H1 (cell line): ENCODE results near the gene MARK4. TPM values are rescaled to one million over a fixed set of nuclear protein-coding genes. Genes with fewer than 3 reads are reported as not detected.

Experiments
- CTCF ChIA-PET: fragments of 300-600 bp; sonication (Branson Sonifier 250); formaldehyde crosslinking; loops from one replicate; lab custom pipeline; 2021; ENCODE audit not compliant: partially characterized antibody; lab: Charles Lee
- POLR2A ChIA-PET: fragments of 300-600 bp; sonication (Branson Sonifier 250); formaldehyde crosslinking; loops from one replicate; lab custom pipeline; 2021; ENCODE audit warnings: inconsistent platforms; ENCODE audit not compliant: partially characterized antibody; lab: Charles Lee
- DNase-seq, 2 experiments: peaks; one replicate each; pipeline versions ENCODE4 v3.0.0 to v3.0.0-alpha.2; 2010 to 2022; ENCODE audit warnings: low spot score in 2 of 2, low read depth in 1 of 2, mixed read lengths in 1 of 2
- FAIRE-seq: peaks from 2 replicates; lab custom pipeline; 2011; peaks lifted over from hg19 to GRCh38; lab: Jason Lieb, UNC
- H2AFZ ChIP-seq: 2 replicates; pipeline ENCODE4 v1.8.1; 2012; ENCODE audit warnings: low read length, inconsistent platforms
- H2AK5ac ChIP-seq: 2 replicates; pipeline ENCODE4 v1.6.1; 2013; ENCODE audit warnings: low read depth, low read length
- H2BK120ac ChIP-seq: replicated peaks from 2 replicates; pipeline ENCODE3; 2013; ENCODE audit warnings: low read depth, low read length, inconsistent platforms
- H2BK12ac ChIP-seq: 2 replicates; pipeline ENCODE4 v1.6.1; 2013; ENCODE audit warnings: low read depth, low read length
- H2BK15ac ChIP-seq: 2 replicates; pipeline ENCODE4 v1.6.1; 2013; ENCODE audit warnings: low read length
- H2BK20ac ChIP-seq: 2 replicates; pipeline ENCODE4 v1.6.1; 2013; ENCODE audit warnings: low read length
- H2BK5ac ChIP-seq: 2 replicates; pipeline ENCODE4 v1.6.1; 2013; ENCODE audit warnings: low read depth, low read length
- H3K14ac ChIP-seq: 2 replicates; pipeline ENCODE4 v1.6.1; 2013; ENCODE audit warnings: inconsistent platforms; ENCODE audit not compliant: insufficient read length
- H3K18ac ChIP-seq: 2 replicates; pipeline ENCODE4 v1.6.1; 2013; ENCODE audit warnings: low read length; ENCODE audit errors: extremely low read depth
- H3K23ac ChIP-seq: 2 replicates; pipeline ENCODE4 v1.6.1; 2013; ENCODE audit warnings: inconsistent platforms; ENCODE audit not compliant: insufficient read length
- H3K23me2 ChIP-seq: 2 replicates; pipeline ENCODE4 v1.6.1; 2013; ENCODE audit warnings: low read depth, low read length
- H3K27ac ChIP-seq: 2 replicates; pipeline ENCODE4 v1.6.1; 2011; ENCODE audit warnings: low read depth, low read length, inconsistent platforms
- H3K27me3 ChIP-seq, 4 experiments: replicated peaks in 1 of 4; 1 replicate in 1 of 4; 2 replicates in 3 of 4; pipeline versions ENCODE4 v1.6.1 to v1.8.1; 2011 to 2013; ENCODE audit warnings: low read length in 3 of 4, mild to moderate bottlenecking in 3 of 4, inconsistent platforms in 2 of 4, mixed read lengths in 2 of 4, moderate library complexity in 1 of 4; ENCODE audit not compliant: control insufficient read depth in 3 of 4, insufficient read depth in 3 of 4; ENCODE audit errors: extremely low read depth in 1 of 4
- H3K36me3 ChIP-seq, 4 experiments: 2 replicates each; pipeline versions ENCODE4 v1.6.1 to v1.8.1; 2011 to 2013; ENCODE audit warnings: mild to moderate bottlenecking in 4 of 4, low read length in 3 of 4, moderate library complexity in 2 of 4, control low read depth in 1 of 4, inconsistent platforms in 1 of 4; ENCODE audit not compliant: insufficient read depth in 4 of 4, control insufficient read depth in 2 of 4
- H3K4ac ChIP-seq: replicated peaks from 2 replicates; pipeline ENCODE3; 2013; ENCODE audit warnings: low read length, low read depth, mixed read lengths, inconsistent platforms; ENCODE audit not compliant: insufficient read length
- H3K4me1 ChIP-seq, 4 experiments: replicated peaks in 1 of 4; 1 replicate in 1 of 4; 2 replicates in 3 of 4; pipeline versions ENCODE4 v1.6.1 to v1.8.1; 2011 to 2013; ENCODE audit warnings: low read length in 3 of 4, inconsistent platforms in 2 of 4, mixed read lengths in 1 of 4; ENCODE audit not compliant: insufficient read depth in 4 of 4, control insufficient read depth in 3 of 4
- H3K4me2 ChIP-seq, 2 experiments: 2 replicates each; pipeline versions ENCODE4 v1.6.1 to v1.8.1; 2011 to 2013; ENCODE audit warnings: low read depth in 2 of 2, low read length in 2 of 2, control low read depth in 1 of 2, inconsistent platforms in 1 of 2, mild to moderate bottlenecking in 1 of 2; ENCODE audit not compliant: insufficient read depth in 1 of 2
- H3K4me3 ChIP-seq, 4 experiments: fragments of 200-600, 300-600 bp in 1 of 4; sonication (generic), shearing (Covaris generic), sonication (Bioruptor Twin) in 1 of 4; 2 replicates each; pipeline versions ENCODE4 v1.5.1 to v1.8.1; 2011 to 2016; ENCODE audit warnings: low read length in 4 of 4, low read depth in 3 of 4, control low read depth in 2 of 4, inconsistent platforms in 2 of 4, mild to moderate bottlenecking in 2 of 4, mixed read lengths in 1 of 4, moderate library complexity in 1 of 4; ENCODE audit not compliant: insufficient read depth in 2 of 4; ENCODE audit errors: extremely low read depth in 1 of 4
- H3K56ac ChIP-seq: replicated peaks from 2 replicates; pipeline ENCODE3; 2013; ENCODE audit warnings: low read depth, mild to moderate bottlenecking, mixed read lengths, low read length, inconsistent platforms; ENCODE audit not compliant: insufficient read length
- H3K79me1 ChIP-seq: 2 replicates; pipeline ENCODE4 v1.6.1; 2013; ENCODE audit warnings: low read depth, low read length, control low read depth
- H3K79me2 ChIP-seq, 2 experiments: 2 replicates each; pipeline versions ENCODE4 v1.6.1 to v1.8.1; 2012 to 2013; ENCODE audit warnings: low read length in 2 of 2, mild to moderate bottlenecking in 2 of 2, inconsistent platforms in 1 of 2; ENCODE audit not compliant: insufficient read depth in 2 of 2, control insufficient read depth in 1 of 2
- H3K9ac ChIP-seq, 4 experiments: replicated peaks in 1 of 4; 1 replicate in 1 of 4; 2 replicates in 3 of 4; pipeline versions ENCODE4 v1.6.1 to v1.8.1; 2011 to 2013; ENCODE audit warnings: low read depth in 3 of 4, low read length in 3 of 4, control low read depth in 2 of 4, mild to moderate bottlenecking in 2 of 4, moderate library complexity in 2 of 4, inconsistent platforms in 1 of 4; ENCODE audit errors: extremely low read depth in 1 of 4
- H3K9me3 ChIP-seq, 2 experiments: 2 replicates each; pipeline versions ENCODE4 v1.6.1 to v1.8.1; 2012 to 2013; ENCODE audit warnings: mild to moderate bottlenecking in 2 of 2, moderate library complexity in 2 of 2, control low read depth in 1 of 2, inconsistent platforms in 1 of 2, low read depth in 1 of 2, low read length in 1 of 2, mixed read lengths in 1 of 2; ENCODE audit not compliant: insufficient read depth in 2 of 2
- H4K20me1 ChIP-seq, 2 experiments: replicated peaks in 1 of 2; 2 replicates each; pipeline versions ENCODE3 to v1.8.1; 2011 to 2013; ENCODE audit warnings: inconsistent platforms in 2 of 2, low read length in 2 of 2, mild to moderate bottlenecking in 1 of 2; ENCODE audit not compliant: insufficient read depth in 2 of 2, control insufficient read depth in 1 of 2
- H4K5ac ChIP-seq: 2 replicates; pipeline ENCODE4 v1.6.1; 2013; ENCODE audit warnings: low read length, low read depth, mixed read lengths, inconsistent platforms; ENCODE audit not compliant: insufficient read length
- H4K8ac ChIP-seq: 2 replicates; pipeline ENCODE4 v1.8.0; 2013; ENCODE audit warnings: mild to moderate bottlenecking, moderate library complexity, low read length, inconsistent platforms; ENCODE audit not compliant: insufficient read depth; ENCODE audit errors: extremely low read depth
- H4K91ac ChIP-seq: replicated peaks from 2 replicates; pipeline ENCODE3; 2013; ENCODE audit warnings: low read length, mixed read lengths, inconsistent platforms; ENCODE audit not compliant: insufficient read length
- BCL11A ChIP-seq, 2 experiments: IDR thresholded peaks; one replicate each; pipeline ENCODE4 v1.6.1; 2011; ENCODE audit warnings: low read depth in 2 of 2, low read length in 2 of 2, mild to moderate bottlenecking in 2 of 2
- CBX8 ChIP-seq: fragments of 300-800, 300-1000 bp; sonication (generic); IDR thresholded peaks from 2 replicates; pipeline ENCODE4 v1.7.1; 2016; ENCODE audit warnings: low read depth, low read length, borderline replicate concordance
- CHD2 ChIP-seq: IDR thresholded peaks from 2 replicates; pipeline ENCODE4 v1.6.1; 2012; ENCODE audit warnings: low read length, improper control_type of control experiment
- CREB1 ChIP-seq: IDR thresholded peaks from 2 replicates; pipeline ENCODE4 v1.6.1; 2012; ENCODE audit warnings: inconsistent platforms
- HDAC2 ChIP-seq, 2 experiments: fragments of 300-600 bp in 1 of 2; sonication (generic) in 1 of 2; IDR thresholded peaks; 2 replicates each; pipeline ENCODE4 v1.6.1; 2011 to 2012; ENCODE audit warnings: low read depth in 2 of 2, low read length in 2 of 2, mild to moderate bottlenecking in 2 of 2, moderate library complexity in 2 of 2, borderline replicate concordance in 1 of 2, inconsistent platforms in 1 of 2
- KDM1A ChIP-seq: fragments of 200-600, 300-600 bp; sonication (generic); IDR thresholded peaks from 2 replicates; pipeline ENCODE4 v1.7.1; 2016; ENCODE audit warnings: mild to moderate bottlenecking, low read length, borderline replicate concordance
- NANOG ChIP-seq: IDR thresholded peaks from 2 replicates; pipeline ENCODE4 v1.6.1; 2011; ENCODE audit warnings: low read length, low read depth, mild to moderate bottlenecking, inconsistent platforms; ENCODE audit not compliant: insufficient read depth, poor library complexity, severe bottlenecking
- SIN3A ChIP-seq, 2 experiments: IDR thresholded peaks in 1 of 2; conservative IDR thresholded peaks in 1 of 2; 2 replicates each; pipeline ENCODE4 v1.6.1; 2011 to 2012; ENCODE audit warnings: low read length in 2 of 2, improper control_type of control experiment in 1 of 2, low read depth in 1 of 2, mild to moderate bottlenecking in 1 of 2
- SP2 ChIP-seq: IDR thresholded peaks from 2 replicates; pipeline ENCODE4 v1.6.1; 2012; ENCODE audit warnings: mild to moderate bottlenecking, low read length, inconsistent platforms
- TEAD4 ChIP-seq: IDR thresholded peaks from 2 replicates; pipeline ENCODE4 v1.6.1; 2012; ENCODE audit warnings: low read depth, low read length, inconsistent platforms, mixed read lengths
- YY1 ChIP-seq: IDR thresholded peaks from 2 replicates; pipeline ENCODE4 v1.6.1; 2011; ENCODE audit warnings: low read depth, mild to moderate bottlenecking, low read length
- WGBS, 2 experiments: shearing (Covaris generic) in 1 of 2; methylation state at CpG; one replicate each; pipeline versions ENCODE4 v1.1.6 to v1.1.7; 2013 to 2015; ENCODE audit warnings: low lambda C conversion rate in 2 of 2, mixed read lengths in 2 of 2, inconsistent platforms in 1 of 2, low coverage in 1 of 2, missing lambda C conversion rate in 1 of 2; ENCODE audit not compliant: insufficient replicate concordance in 2 of 2, insufficient coverage in 1 of 2, insufficient read length in 1 of 2; ENCODE audit errors: extremely low coverage in 1 of 2, missing lambda C conversion rate in 1 of 2; 5-methylcytosine and 5-hydroxymethylcytosine counted together
- polyA plus RNA-seq, 7 experiments: library from polyadenylated mRNA; depleted of rRNA in 3 of 7; stranded (reverse) in 5 of 7; unstranded in 2 of 7; fragments of >200 nt in 5 of 7; fragments of 200-250 nt in 2 of 7; gene quantifications; 1 replicate in 5 of 7; 2 replicates in 1 of 7; 4 replicates in 1 of 7; pipeline versions ENCODE4 v1.2.1 to v1.2.3, GENCODE V29; 2011 to 2013; ENCODE audit warnings: missing spikeins in 2 of 7, mixed read lengths in 2 of 7
- total RNA-seq: library from RNA; stranded (reverse); fragmentation: NEBNext Ultra II Directional; extraction: Animal tissue kit (Norgen Biotek cat#: 25700); gene quantifications from 2 replicates; pipeline ENCODE4 v1.2.1, GENCODE V29; 2021

The MARK4 gene
- total and polyA plus RNA-seq, 2 of the 8 experiments (the other 6 are each of a cell fraction or from before 2014, with no cell fraction given) = 12.3 to 49.8 TPM

DNA sequence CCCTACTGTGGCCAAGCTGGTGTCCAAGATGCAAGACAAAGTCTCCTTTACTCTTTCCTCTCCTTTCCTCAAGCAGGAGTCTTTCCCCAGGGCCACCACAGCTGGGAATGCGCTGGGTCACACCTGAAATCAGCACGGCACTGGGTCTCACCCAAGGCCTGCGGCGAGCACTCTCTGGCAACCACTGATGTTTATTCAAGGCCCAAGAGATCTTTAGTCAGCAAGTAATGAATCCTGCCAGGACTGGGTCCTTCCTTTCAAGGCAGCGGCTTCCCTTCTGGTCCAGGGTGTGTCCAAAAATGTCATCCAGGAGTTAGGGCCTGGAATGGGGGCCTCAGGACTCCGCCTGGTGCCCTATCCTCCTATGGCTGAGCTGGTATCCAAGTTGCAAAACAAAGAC, 48.4 kb upstream of the MARK4 start:
- no peak overlapping the region for H4K8ac ChIP-seq
- FAIRE-seq (no peak), DNase-seq (no peak)
- H3K14ac ChIP-seq = no peak overlapping the region
- no peak overlapping the region for H2BK20ac ChIP-seq
- H4K91ac ChIP-seq = no peak overlapping the region
- H3K4me2 ChIP-seq = no peak overlapping the region
- no peak overlapping the region for H2AFZ ChIP-seq
- H3K79me2 ChIP-seq = no peaks in the 10 kb centered on the region
- H2AK5ac ChIP-seq = no peak overlapping the region
- H3K56ac ChIP-seq = no peak overlapping the region
- no peak overlapping the region for H3K4ac ChIP-seq
- no peak overlapping the region for H2BK12ac ChIP-seq
- H2BK120ac ChIP-seq = no peak overlapping the region
- H3K27me3 ChIP-seq = no peaks in the 10 kb centered on the region
- no peaks in the 10 kb centered on the region for H4K20me1 ChIP-seq
- no peak overlapping the region for H2BK5ac ChIP-seq
- ChIA-PET POLR2A (interaction anchor here (1.5 kb wide), 1 partner anchor 46 kb away, joined by 4 read pairs; no protein-coding TSS in a partner anchor), CTCF (interaction anchor here (1.0 to 8.3 kb wide), 5 partner anchors 9 to 134 kb away, joined by 3 to 106 read pairs (median 7); partner anchors contain the start of gene EXOC3L2)
- H2BK15ac ChIP-seq = no peak overlapping the region
- no peak overlapping the region for H4K5ac ChIP-seq
- TF ChIP-seq TEAD4 (no peak), HDAC2 (IDR thresholded peaks at IDR 0.05; ENCODE audit: borderline replicate concordance in 1 of 2, low read depth in 2 of 2, low read length in 2 of 2) (no peak), KDM1A (no peak), NANOG (no peak), SIN3A (conservative IDR thresholded peaks at IDR 0.05 in 1 of 2, IDR thresholded peaks at IDR 0.05 in 1 of 2; ENCODE audit: low read depth in 1 of 2, low read length in 2 of 2) (no peak), CBX8 (no peak), YY1 (no peak), BCL11A (IDR thresholded peaks at IDR 0.05; ENCODE audit: low read depth in 2 of 2, low read length in 2 of 2) (no peak), SP2 (no peak), CREB1 (no peak), CHD2 (no peak)
- H3K4me1 ChIP-seq = no peaks in the 10 kb centered on the region
- H3K79me1 ChIP-seq = no peaks in the 10 kb centered on the region
- no peak overlapping the region for H3K4me3 ChIP-seq
- no peak overlapping the region for H3K27ac ChIP-seq
- H3K9ac ChIP-seq = no peak overlapping the region
- H3K23ac ChIP-seq = no peak overlapping the region
- H3K9me3 ChIP-seq = no peaks in the 10 kb centered on the region
- H3K23me2 ChIP-seq = no peaks in the 10 kb centered on the region
- no peaks in the 10 kb centered on the region for H3K36me3 ChIP-seq
- WGBS, 2 experiments = 91% methylated on average over 6 of the region's 6 CpGs; no CpG with 5 or more reads in 1 of the 2 experiments
- no peak overlapping the region for H3K18ac ChIP-seq
